ENCODE data around the gene FGF8. TPM values are rescaled to one million over a fixed set of nuclear protein-coding genes. Genes with fewer than 3 reads are reported as not detected.
A peak's percentile ranks its signal among the peaks of the same experiment; 100 is the strongest.

FGF8 gene
- total and polyA plus RNA-seq, 2 of the 13 experiments (the other 11 are each of a cell fraction or from before 2014, with no cell fraction given): not detected

DNA sequence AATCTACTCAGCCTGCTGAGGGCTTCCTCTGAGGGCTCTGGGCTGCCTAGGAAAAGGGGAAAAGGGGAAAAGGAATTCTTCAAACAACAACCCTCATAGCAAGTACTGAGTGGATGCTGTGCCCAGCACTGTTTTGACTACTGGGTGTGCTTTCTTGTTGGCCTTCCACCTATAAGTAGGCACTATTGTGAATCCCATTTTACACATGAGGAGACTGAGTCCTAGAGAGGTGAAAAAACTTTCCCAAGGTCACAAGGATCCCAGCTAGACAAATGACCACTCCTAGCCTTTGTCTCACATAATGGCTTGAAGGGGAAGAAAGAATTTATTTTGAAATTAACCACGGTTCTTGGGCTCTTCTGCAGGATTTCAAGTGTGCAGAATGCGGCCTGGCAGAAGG is 17.1 kb downstream of the FGF8 start:
- in situ Hi-C loops (cut with HindIII; ENCODE audit: extremely low pct_ligation_motif_present, low pct_unique_long_range_greater_than_20kb): no loop called here
- H3K4me1 ChIP-seq (ENCODE audit: insufficient read depth, low read length): no peaks in the 10 kb centered on the region
- TF ChIP-seq REPIN1 (CRISPR knock-in tag; IDR thresholded peaks at IDR 0.05; ENCODE audit: borderline replicate concordance, low read depth): no peak
- peak; percentile 36 for TF ChIP-seq ZNF629 (CRISPR knock-in tag; conservative IDR thresholded peaks at IDR 0.05)
- no peaks in the 10 kb centered on the region for H3K9me3 ChIP-seq (ENCODE audit: low read length)
- ChIA-PET POLR2A (no interaction called here), CTCF (ENCODE audit: low intra/inter-chr PET ratio, low total read pairs) (no interaction called here)
- FAIRE-seq (no peak), DNase-seq (ENCODE audit: low spot score) (no peak), ATAC-seq (no peak)
- H3K27ac ChIP-seq (ENCODE audit: extremely low read length, insufficient read depth, low read length): no peak overlapping the region
- H3K27me3 ChIP-seq (ENCODE audit: control insufficient read depth in 1 of 2, insufficient read depth in 2 of 2, low read length in 2 of 2): peaks cover 14 to 58% of the 10 kb centered on the region in 2 experiments; a peak in 4 of 5 replicates
- 15% methylated on average over 2 of the region's 2 CpGs for WGBS (ENCODE audit: low lambda C conversion rate)
- intact Hi-C loops (cut with micrococcal nuclease; ENCODE audit: unreplicated experiment): no loop called here
- H2AFZ ChIP-seq (ENCODE audit: low read length): no peak overlapping the region
- BruUV-seq (replicated peaks): no TSS peak
- no peaks in the 10 kb centered on the region for H3K79me2 ChIP-seq (ENCODE audit: insufficient read depth, low read length)
- no peak overlapping the region for H3K4me2 ChIP-seq (ENCODE audit: low read depth, low read length)
- H3K9ac ChIP-seq (ENCODE audit: insufficient read depth, low read depth, low read length): no peak overlapping the region
- H4K20me1 ChIP-seq (ENCODE audit: insufficient read depth, low read length): no peaks in the 10 kb centered on the region
- no peaks in the 10 kb centered on the region for H3K36me3 ChIP-seq (replicated peaks in 1 of 2; ENCODE audit: control insufficient read depth in 1 of 2, insufficient read depth in 2 of 2, low read length in 2 of 2)
- H3K4me3 ChIP-seq (replicated peaks in 1 of 3; ENCODE audit: insufficient read depth in 1 of 3, low read depth in 2 of 3, low read length in 3 of 3): no peak overlapping the region

DNA sequence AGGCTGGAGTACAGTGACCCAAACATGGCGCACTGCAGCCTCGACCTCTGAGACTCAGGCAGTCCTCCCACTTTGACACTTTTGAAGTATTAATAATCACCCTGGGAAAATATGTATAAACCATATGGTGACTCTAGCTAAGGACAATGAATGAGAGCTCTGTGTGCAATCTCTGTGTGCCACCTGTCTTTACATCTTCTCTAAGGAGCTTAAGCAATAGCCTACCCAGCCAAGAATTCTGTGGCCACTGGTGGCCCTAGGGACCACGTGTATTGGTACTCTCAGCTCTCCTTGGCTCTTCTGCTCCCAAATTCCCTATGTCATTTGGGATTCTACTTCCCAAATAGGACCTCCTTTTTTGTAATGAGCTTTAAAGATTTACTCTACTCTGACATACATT is 23.7 kb downstream of the FGF8 start:
- peaks cover 22% of the 10 kb centered on the region for H3K4me1 ChIP-seq (ENCODE audit: insufficient read depth, low read length)
- FAIRE-seq (no peak), ATAC-seq (no peak), DNase-seq (ENCODE audit: low spot score) (no peak)
- POLR2A ChIA-PET: no interaction called here
- no peak overlapping the region for H3K4me2 ChIP-seq (ENCODE audit: low read depth, low read length)
- CTCF ChIA-PET (ENCODE audit: low intra/inter-chr PET ratio, low total read pairs): no interaction called here
- H3K9ac ChIP-seq (ENCODE audit: insufficient read depth, low read depth, low read length): no peak overlapping the region
- no peaks in the 10 kb centered on the region for H3K36me3 ChIP-seq (replicated peaks in 1 of 2; ENCODE audit: control insufficient read depth in 1 of 2, insufficient read depth in 2 of 2, low read length in 2 of 2)
- BruUV-seq (replicated peaks): no TSS peak
- no peak overlapping the region for H3K4me3 ChIP-seq (replicated peaks in 1 of 3; ENCODE audit: insufficient read depth in 1 of 3, low read depth in 2 of 3, low read length in 3 of 3)
- no peak overlapping the region for H3K27ac ChIP-seq (ENCODE audit: extremely low read length, insufficient read depth, low read length)
- peaks cover 0 to 3% of the 10 kb centered on the region in 2 experiments; a peak in 1 of 5 replicates for H3K27me3 ChIP-seq (ENCODE audit: control insufficient read depth in 1 of 2, insufficient read depth in 2 of 2, low read length in 2 of 2)
- 43% methylated on average over 3 of the region's 3 CpGs for WGBS (ENCODE audit: low lambda C conversion rate)
- H3K9me3 ChIP-seq (ENCODE audit: low read length): no peaks in the 10 kb centered on the region
- intact Hi-C loops (cut with micrococcal nuclease; ENCODE audit: unreplicated experiment) (no loop called here), in situ Hi-C loops (cut with HindIII; ENCODE audit: extremely low pct_ligation_motif_present, low pct_unique_long_range_greater_than_20kb) (no loop called here)
- H4K20me1 ChIP-seq (ENCODE audit: insufficient read depth, low read length): no peaks in the 10 kb centered on the region
- H2AFZ ChIP-seq (ENCODE audit: low read length): no peak overlapping the region
- H3K79me2 ChIP-seq (ENCODE audit: insufficient read depth, low read length): no peaks in the 10 kb centered on the region
- TF ChIP-seq PLRG1 (conservative IDR thresholded peaks at IDR 0.05): no peak
- TF ChIP-seq, protein P1, sequence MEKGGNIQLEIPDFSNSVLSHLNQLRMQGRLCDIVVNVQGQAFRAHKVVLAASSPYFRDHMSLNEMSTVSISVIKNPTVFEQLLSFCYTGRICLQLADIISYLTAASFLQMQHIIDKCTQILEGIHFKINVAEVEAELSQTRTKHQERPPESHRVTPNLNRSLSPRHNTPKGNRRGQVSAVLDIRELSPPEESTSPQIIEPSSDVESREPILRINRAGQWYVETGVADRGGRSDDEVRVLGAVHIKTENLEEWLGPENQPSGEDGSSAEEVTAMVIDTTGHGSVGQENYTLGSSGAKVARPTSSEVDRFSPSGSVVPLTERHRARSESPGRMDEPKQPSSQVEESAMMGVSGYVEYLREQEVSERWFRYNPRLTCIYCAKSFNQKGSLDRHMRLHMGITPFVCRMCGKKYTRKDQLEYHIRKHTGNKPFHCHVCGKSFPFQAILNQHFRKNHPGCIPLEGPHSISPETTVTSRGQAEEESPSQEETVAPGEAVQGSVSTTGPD (CRISPR knock-in tag; IDR thresholded peaks at IDR 0.05): no peak
- TF ChIP-seq, protein P2, sequence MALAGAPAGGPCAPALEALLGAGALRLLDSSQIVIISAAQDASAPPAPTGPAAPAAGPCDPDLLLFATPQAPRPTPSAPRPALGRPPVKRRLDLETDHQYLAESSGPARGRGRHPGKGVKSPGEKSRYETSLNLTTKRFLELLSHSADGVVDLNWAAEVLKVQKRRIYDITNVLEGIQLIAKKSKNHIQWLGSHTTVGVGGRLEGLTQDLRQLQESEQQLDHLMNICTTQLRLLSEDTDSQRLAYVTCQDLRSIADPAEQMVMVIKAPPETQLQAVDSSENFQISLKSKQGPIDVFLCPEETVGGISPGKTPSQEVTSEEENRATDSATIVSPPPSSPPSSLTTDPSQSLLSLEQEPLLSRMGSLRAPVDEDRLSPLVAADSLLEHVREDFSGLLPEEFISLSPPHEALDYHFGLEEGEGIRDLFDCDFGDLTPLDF (CRISPR knock-in tag; IDR thresholded peaks at IDR 0.05): no peak
- TF ChIP-seq, protein P3, sequence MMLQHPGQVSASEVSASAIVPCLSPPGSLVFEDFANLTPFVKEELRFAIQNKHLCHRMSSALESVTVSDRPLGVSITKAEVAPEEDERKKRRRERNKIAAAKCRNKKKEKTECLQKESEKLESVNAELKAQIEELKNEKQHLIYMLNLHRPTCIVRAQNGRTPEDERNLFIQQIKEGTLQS (CRISPR knock-in tag; IDR thresholded peaks at IDR 0.05): no peak
- TF ChIP-seq PCBP2 (optimal IDR thresholded peaks at IDR 0.05; ENCODE audit: low read depth, low read length, poor library complexity, severe bottlenecking): no peak
- no peak for TF ChIP-seq NCOA1 (CRISPR knock-in tag; IDR thresholded peaks at IDR 0.05)
- TF ChIP-seq ZNF235 (CRISPR knock-in tag; IDR thresholded peaks at IDR 0.05; ENCODE audit: borderline replicate concordance): no peak
- TF ChIP-seq ZNF776 (CRISPR knock-in tag; IDR thresholded peaks at IDR 0.05): no peak
- TF ChIP-seq HOXA5 (CRISPR knock-in tag; IDR thresholded peaks at IDR 0.05): no peak
- TF ChIP-seq, protein P4, sequence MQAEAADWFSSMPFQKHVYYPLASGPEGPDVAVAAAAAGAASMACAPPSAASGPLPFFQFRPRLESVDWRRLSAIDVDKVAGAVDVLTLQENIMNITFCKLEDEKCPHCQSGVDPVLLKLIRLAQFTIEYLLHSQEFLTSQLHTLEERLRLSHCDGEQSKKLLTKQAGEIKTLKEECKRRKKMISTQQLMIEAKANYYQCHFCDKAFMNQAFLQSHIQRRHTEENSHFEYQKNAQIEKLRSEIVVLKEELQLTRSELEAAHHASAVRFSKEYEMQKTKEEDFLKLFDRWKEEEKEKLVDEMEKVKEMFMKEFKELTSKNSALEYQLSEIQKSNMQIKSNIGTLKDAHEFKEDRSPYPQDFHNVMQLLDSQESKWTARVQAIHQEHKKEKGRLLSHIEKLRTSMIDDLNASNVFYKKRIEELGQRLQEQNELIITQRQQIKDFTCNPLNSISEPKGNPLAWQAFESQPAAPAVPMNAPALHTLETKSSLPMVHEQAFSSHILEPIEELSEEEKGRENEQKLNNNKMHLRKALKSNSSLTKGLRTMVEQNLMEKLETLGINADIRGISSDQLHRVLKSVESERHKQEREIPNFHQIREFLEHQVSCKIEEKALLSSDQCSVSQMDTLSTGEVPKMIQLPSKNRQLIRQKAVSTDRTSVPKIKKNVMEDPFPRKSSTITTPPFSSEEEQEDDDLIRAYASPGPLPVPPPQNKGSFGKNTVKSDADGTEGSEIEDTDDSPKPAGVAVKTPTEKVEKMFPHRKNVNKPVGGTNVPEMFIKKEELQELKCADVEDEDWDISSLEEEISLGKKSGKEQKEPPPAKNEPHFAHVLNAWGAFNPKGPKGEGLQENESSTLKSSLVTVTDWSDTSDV (CRISPR knock-in tag; IDR thresholded peaks at IDR 0.05): no peak
- TF ChIP-seq ZFP36L1 (CRISPR knock-in tag; IDR thresholded peaks at IDR 0.05): no peak
